Pancreas (tissue), 10 donors: ENCODE measurements around the gene ALDH1L1. TPM values are rescaled to one million over a fixed set of nuclear protein-coding genes. Genes with fewer than 3 reads are reported as not detected.
A peak's percentile ranks its signal among the peaks of the same experiment; 100 is the strongest.

ENCODE experiments used
- ATAC-seq, 4 donors: fragments of 200-7000 bp; cut with Tn5 transposase; one replicate each; pipeline versions ENCODE4 v1.8.0 to v1.9.1; 2020; ENCODE audit warnings: mild to moderate bottlenecking in 4 of 4, moderate library complexity in 4 of 4
- DNase-seq, 6 donors: peaks; one replicate each; pipeline ENCODE4 v3.0.0-alpha.2; 2020
- FAIRE-seq: peaks from 2 replicates; lab custom pipeline; 2012; peaks lifted over from hg19 to GRCh38; lab: Jason Lieb, UNC
- H3K27ac ChIP-seq, 4 donors: fragments of 200-600 bp; sonication (generic); 1 replicate in 3 of 4; 2 replicates in 1 of 4; pipeline versions ENCODE4 v1.5.0 to v1.8.0; 2020
- H3K27me3 ChIP-seq, 4 donors: fragments of 200-600 bp; one replicate each; pipeline ENCODE4 v1.8.0; 2021
- H3K36me3 ChIP-seq, 3 donors: fragments of 200-600 bp; sonication (generic) in 1 of 3; one replicate each; pipeline versions ENCODE4 v1.5.0 to v1.8.0; 2020 to 2021
- H3K4me1 ChIP-seq, 3 donors: fragments of 200-600 bp; one replicate each; pipeline ENCODE4 v1.8.0; 2021
- H3K4me3 ChIP-seq, 4 donors: fragments of 200-600 bp; sonication (generic) in 2 of 4; one replicate each; pipeline versions ENCODE4 v1.5.0 to v1.8.0; 2020 to 2021
- H3K9me3 ChIP-seq, 4 donors: fragments of 200-600 bp; one replicate each; pipeline ENCODE4 v1.8.0; 2021
- WGBS, 2 donors: extraction: QIAGEN DNeasy Blood & Tissue Kit; methylation state at CpG; one replicate each; pipeline ENCODE4 v1.1.7; 2013; 5-methylcytosine and 5-hydroxymethylcytosine counted together
- intact Hi-C, 3 donors: fragments of 100-400 bp; cut with DNase I; formaldehyde crosslinking; loops; one replicate each; pipeline versions ENCODE4 v1.11.1 to v1.14.2; 2022
- polyA plus RNA-seq, 2 donors: library from polyadenylated mRNA; stranded (reverse); fragments of 200-250 nt; gene quantifications; one replicate each; pipeline ENCODE4 v1.2.3, GENCODE V29; 2013
- total RNA-seq, 6 donors: library from RNA; stranded (reverse); fragmentation: NEBNext Ultra II Directional in 4 of 6; extraction: Animal tissue kit (Norgen Biotek cat#: 25700) in 4 of 6; gene quantifications; one replicate each; pipeline versions ENCODE4 v1.2.1 to v1.2.4, GENCODE V29; 2021 to 2023
- TF ChIP-seq, protein P1 (sequence below), 4 donors: fragments of 200-600 bp; sonication (generic) in 3 of 4; IDR thresholded peaks; one replicate each; pipeline versions ENCODE4 v1.5.0 to v1.8.0; 2021; ENCODE audit warnings: antibody characterized with exemption in 4 of 4
- donor health status: healthy with polysubstance abuse.
- donor health status: DM: no; HTN: no; CAD: no; lungs with moderate emphysema.
- donor health status: DM: no; HTN: no; CAD: no.
- donor health status: control.
- donor health status: control.
- donor health status: Bipolar disorder and iron deficiency.
- donor health status: DM: yes; HTN: yes; CAD: no.
- donor health status: DM: no; HTN: no; CAD: no.
- donor health status: DM: no; HTN: no; CAD: no.
- donor health status: DM: yes; HTN: yes; CAD: no.

The ALDH1L1 gene
- total and polyA plus RNA-seq, 8 donors: 15.4 to 46.3 (median 36.9) TPM

DNA sequence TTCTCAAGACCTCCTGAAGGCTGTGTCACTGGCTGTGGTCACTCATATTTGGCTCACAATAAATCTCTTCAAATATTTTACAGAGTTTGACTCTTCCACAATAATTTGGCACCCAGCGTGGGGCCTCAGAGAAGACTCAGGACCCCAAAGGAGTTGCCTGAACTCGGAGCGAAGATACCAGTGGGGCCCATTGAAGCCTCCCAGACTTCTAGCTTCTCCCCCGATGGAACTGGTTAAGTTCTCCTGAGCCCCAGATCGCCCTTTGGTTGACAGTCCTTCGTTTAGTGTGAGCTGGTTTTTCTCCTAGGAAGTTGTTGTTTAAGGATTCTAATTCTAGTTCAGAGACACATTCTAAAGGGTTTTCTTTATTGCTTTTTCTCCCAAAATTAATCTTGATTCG lies 95.1 kb downstream of the ALDH1L1 start:
- TF ChIP-seq, protein P1, sequence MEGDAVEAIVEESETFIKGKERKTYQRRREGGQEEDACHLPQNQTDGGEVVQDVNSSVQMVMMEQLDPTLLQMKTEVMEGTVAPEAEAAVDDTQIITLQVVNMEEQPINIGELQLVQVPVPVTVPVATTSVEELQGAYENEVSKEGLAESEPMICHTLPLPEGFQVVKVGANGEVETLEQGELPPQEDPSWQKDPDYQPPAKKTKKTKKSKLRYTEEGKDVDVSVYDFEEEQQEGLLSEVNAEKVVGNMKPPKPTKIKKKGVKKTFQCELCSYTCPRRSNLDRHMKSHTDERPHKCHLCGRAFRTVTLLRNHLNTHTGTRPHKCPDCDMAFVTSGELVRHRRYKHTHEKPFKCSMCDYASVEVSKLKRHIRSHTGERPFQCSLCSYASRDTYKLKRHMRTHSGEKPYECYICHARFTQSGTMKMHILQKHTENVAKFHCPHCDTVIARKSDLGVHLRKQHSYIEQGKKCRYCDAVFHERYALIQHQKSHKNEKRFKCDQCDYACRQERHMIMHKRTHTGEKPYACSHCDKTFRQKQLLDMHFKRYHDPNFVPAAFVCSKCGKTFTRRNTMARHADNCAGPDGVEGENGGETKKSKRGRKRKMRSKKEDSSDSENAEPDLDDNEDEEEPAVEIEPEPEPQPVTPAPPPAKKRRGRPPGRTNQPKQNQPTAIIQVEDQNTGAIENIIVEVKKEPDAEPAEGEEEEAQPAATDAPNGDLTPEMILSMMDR (IDR thresholded peaks at IDR 0.05): no peak
- WGBS, 2 donors: 95 to 98% methylated on average over 7 of the region's 7 CpGs
- Histone ChIP-seq H3K4me1 (peaks cover 0 to 6% (median 0%) of the 10 kb centered on the region in 3 donors), H3K4me3 (no peak overlapping the region), H3K27me3 (no peaks in the 10 kb centered on the region), H3K9me3 (no peaks in the 10 kb centered on the region), H3K27ac (no peak overlapping the region), H3K36me3 (no peaks in the 10 kb centered on the region)
- intact Hi-C loops: no loop called here
- no peak for ATAC-seq
- DNase-seq: no peak
- no peak for FAIRE-seq

DNA sequence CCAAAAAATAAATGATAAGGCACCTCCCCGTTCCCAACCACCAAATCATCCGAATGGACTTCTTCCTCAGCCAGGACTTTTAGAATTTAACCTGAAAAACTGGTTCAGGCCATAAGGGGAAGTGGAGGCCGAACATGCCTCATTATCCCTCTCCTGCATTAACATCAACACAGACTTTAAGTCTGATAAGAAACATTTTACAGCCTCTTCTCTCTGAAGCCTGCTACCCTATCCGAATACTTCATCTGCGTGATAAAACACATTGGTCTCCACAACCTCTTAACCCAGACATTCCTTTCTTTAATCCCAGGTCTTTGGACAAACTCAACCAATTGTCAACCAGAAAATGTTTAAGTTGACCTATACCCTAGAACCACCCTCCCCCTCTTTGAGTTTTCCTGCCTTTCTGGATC lies 95.6 kb downstream of the ALDH1L1 start:
- TF ChIP-seq, protein P1 (IDR thresholded peaks at IDR 0.05): no peak
- FAIRE-seq: no peak
- peaks cover 0 to 6% (median 0%) of the 10 kb centered on the region in 3 donors for H3K4me1 ChIP-seq
- no peak for ATAC-seq
- no peaks in the 10 kb centered on the region for H3K27me3 ChIP-seq
- WGBS, 2 donors: 32 to 39% methylated on average over 5 of the region's 5 CpGs
- no peaks in the 10 kb centered on the region for H3K36me3 ChIP-seq
- intact Hi-C loops: no loop called here
- peak overlapping the region; percentile 56 to 88 (median 80) for H3K4me3 ChIP-seq
- DNase-seq: no peak
- H3K27ac ChIP-seq: peak overlapping the region; percentile 86 to 94 (median 90)
- H3K9me3 ChIP-seq: no peaks in the 10 kb centered on the region

DNA sequence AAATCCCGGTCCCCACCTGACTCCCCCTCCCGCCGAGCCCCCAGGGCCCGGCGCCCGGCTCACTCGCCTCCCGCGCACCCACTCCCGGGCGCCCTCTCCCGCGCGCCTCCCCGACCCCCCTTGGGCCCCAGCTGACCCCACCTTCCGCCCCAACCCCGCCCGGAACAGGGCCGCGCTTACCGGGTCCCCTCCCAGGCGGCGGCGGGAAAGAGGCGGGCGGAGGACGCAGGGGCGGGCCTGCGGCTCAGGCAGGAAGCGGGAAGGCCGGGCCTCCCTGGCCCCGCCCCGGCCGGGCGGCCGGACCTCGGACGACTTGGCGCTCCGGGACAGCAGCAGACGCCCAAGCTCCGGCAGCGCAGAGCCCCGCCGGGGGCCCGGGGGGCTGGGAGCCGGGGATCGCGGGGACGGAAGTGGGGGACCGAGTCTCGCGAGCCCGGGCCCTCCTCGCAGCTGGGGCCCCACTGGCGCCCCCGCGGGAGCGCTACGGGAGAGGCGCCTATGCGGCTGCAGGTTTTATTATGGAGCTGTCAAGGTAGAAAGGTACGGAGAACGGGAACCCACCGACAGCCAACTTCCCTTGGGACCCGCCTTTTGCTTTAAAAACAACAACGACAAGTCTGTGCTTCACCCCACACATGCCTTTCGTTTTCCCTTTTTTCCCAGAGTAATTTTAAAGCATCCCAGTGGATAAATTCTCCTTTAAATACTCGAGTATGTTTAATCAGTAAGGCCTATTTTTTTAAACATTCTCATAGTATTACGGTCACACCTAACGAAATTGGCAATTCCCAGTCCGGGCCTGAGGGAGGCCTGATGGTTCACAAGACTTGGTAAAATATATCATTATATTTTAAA lies 96.2 kb downstream of the ALDH1L1 start, which contains the start of gene SLC41A3:
Gene SLC41A3, minus strand, starts transcription at position 212 of the 855 bp plus-strand sequence. CDS start 15,905 bp downstream, outside the sequence.
- intact Hi-C loops: no loop called here
- H3K27ac ChIP-seq: peak within 1 kb of the TSS; percentile 86 to 94 (median 90)
- WGBS, 2 donors: 1% methylated on average over 48 to 72 of the region's 72 CpGs
- peak within 1 kb of the TSS; percentile 56 to 88 (median 80) for H3K4me3 ChIP-seq
- TF ChIP-seq, protein P1 (IDR thresholded peaks at IDR 0.05): peak in 1 of 4 donors; percentile 9
- ATAC-seq: peak; percentile 97 to 99 (median 98)
- H3K9me3 ChIP-seq: no peaks in the 10 kb centered on the region
- no peaks in the 10 kb centered on the region for H3K36me3 ChIP-seq
- peaks cover 0 to 6% (median 0%) of the 10 kb centered on the region in 3 donors for H3K4me1 ChIP-seq
- no peak for FAIRE-seq
- no peaks in the 10 kb centered on the region for H3K27me3 ChIP-seq
- DNase-seq: peak; percentile 88 to 96 (median 92)

DNA sequence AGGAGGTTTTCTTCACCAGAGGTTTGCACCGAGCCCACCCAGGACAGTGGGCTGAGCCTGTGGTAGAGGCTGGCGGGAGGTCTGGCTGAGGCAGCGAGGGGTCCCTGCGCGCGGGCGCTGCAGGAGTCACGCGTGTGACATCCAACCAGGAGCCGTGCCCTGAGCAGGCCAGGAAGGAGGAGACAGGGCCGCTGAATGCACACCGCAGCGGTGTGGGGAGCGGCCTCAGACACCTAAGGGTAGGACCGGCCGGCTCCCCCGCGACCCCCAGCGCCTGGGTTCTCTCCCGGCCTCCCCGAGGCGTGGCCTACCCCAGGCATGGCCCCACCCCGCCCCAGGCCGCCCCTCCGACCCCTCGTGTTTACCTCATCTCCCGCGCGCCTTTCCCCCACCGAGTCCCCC lies 96.9 kb downstream of the ALDH1L1 start:
- intact Hi-C loops: no loop called here

More for the DNA sequence above, 96.9 kb downstream of the ALDH1L1 start:
- H3K4me1 ChIP-seq: peaks cover 0 to 6% (median 0%) of the 10 kb centered on the region in 3 donors
- peak in 5 of 6 donors; percentile 43 to 83 (median 62) for DNase-seq
- H3K9me3 ChIP-seq: no peaks in the 10 kb centered on the region
- FAIRE-seq: no peak
- 0 to 1% methylated on average over 20 to 30 of the region's 30 CpGs for WGBS, 2 donors
- H3K27ac ChIP-seq: peak overlapping the region; percentile 86 to 94 (median 90)
- H3K36me3 ChIP-seq: no peaks in the 10 kb centered on the region
- no peaks in the 10 kb centered on the region for H3K27me3 ChIP-seq
- H3K4me3 ChIP-seq: peak overlapping the region; percentile 56 to 88 (median 80)
- TF ChIP-seq, protein P1 (IDR thresholded peaks at IDR 0.05): no peak
- ATAC-seq: peak; percentile 66 to 81 (median 70)
